Measurements from ENCODE around the gene SLX4.

SLX4 gene

GRCh38 chr16:3536271-3536731, 75.1 kb downstream of the SLX4 start:
- H3K36me3 ChIP-seq = peaks cover 8 to 51% (median 15%) of the 10 kb centered on the region in 3 donors
- DNase-seq = no peak
- intact Hi-C loops (cut with DNase I; ENCODE audit: low total_unique reads) = no loop called here

DNA sequence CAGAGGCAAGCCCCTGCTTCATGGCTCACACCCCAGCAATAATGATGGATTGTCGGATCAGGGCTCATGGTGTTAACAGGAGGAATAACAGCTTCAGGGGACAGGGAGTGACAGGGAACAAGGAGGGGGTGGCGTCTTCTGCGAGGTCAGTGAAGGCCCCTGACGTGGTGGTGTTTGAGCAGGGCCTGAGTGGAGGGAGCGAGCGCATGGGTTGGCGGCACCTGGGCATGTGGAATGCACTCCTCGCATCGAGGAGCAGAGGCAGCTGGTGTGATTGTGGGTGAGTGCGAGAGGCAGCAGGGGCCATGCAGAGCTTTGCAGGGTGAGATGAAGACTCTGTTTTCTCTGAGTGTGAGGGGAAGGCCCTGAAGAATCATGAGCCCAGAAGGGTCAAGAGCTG, 77.3 kb downstream of the SLX4 start:
- DNase-seq = no peak

More at GRCh38 chr16:3536271-3536731, 75.1 kb downstream of the SLX4 start:
- Histone ChIP-seq H3K9me3 (no peaks in the 10 kb centered on the region), H3K27ac (peak overlapping the region; percentile 76 to 78), H3K27me3 (no peaks in the 10 kb centered on the region), H3K4me3 (no peak overlapping the region), H3K4me1 (peaks cover 0 to 41% (median 21%) of the 10 kb centered on the region in 4 donors)
- no peak for TF ChIP-seq CTCF (IDR thresholded peaks at IDR 0.05)

DNA sequence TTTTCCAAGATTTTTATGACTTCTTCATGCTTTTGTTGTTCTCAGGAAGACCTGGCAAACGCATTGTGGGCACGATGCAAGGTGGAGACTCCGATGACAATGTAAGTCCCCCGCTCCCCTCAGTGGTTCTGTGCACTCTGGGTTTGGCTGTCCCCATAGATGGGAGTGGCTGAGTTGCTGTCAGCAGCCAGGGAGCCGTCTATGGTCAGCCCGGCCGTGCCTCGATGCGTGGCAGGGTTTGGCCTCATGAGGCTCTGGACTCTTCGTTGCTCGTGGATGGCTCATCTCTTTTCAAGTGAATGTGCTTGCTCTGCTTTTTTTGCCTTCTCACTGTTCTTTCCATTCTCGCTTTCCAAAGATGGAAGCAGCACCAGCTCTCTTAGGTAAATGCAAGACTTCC, 78.7 kb downstream of the SLX4 start:
- Histone ChIP-seq H3K27me3 (no peaks in the 10 kb centered on the region), H3K36me3 (peaks cover 25 to 70% (median 35%) of the 10 kb centered on the region in 3 donors), H3K9me3 (no peaks in the 10 kb centered on the region), H3K27ac (no peak overlapping the region), H3K4me1 (peaks cover 0 to 30% (median 21%) of the 10 kb centered on the region in 4 donors), H3K4me3 (no peak overlapping the region)
- no peak for DNase-seq
- TF ChIP-seq CTCF (IDR thresholded peaks at IDR 0.05) = no peak
- intact Hi-C loops (cut with DNase I; ENCODE audit: low total_unique reads) = loop anchor here (5.0 kb wide), 1 partner anchor 345 kb away; no protein-coding TSS in a partner anchor

More for the DNA sequence above, 77.3 kb downstream of the SLX4 start:
- Histone ChIP-seq H3K4me1 (peaks cover 0 to 41% (median 21%) of the 10 kb centered on the region in 4 donors), H3K4me3 (no peak overlapping the region), H3K27ac (peak overlapping the region in 1 of 2 donors; percentile 78), H3K27me3 (no peaks in the 10 kb centered on the region), H3K36me3 (peaks cover 22 to 59% (median 28%) of the 10 kb centered on the region in 3 donors), H3K9me3 (no peaks in the 10 kb centered on the region)
- intact Hi-C loops (cut with DNase I; ENCODE audit: low total_unique reads) = loop anchor here (5.0 kb wide), 1 partner anchor 343 kb away; no protein-coding TSS in a partner anchor
- TF ChIP-seq CTCF (IDR thresholded peaks at IDR 0.05) = no peak
